ENCODE results near the gene RASGRF2.

Gene RASGRF2

GRCh38 chr5:81145329-81145935 lies 185.3 kb downstream of the RASGRF2 start:
- DNase-seq, result no peak

GRCh38 chr5:81146031-81146430 lies 185.9 kb downstream of the RASGRF2 start:
- no peak for DNase-seq

- DNase-seq, result no peak
These were observed 187.1 kb downstream of the RASGRF2 start for GRCh38 chr5:81147011-81147885.

GRCh38 chr5:81147886-81148571 lies 187.9 kb downstream of the RASGRF2 start:
- DNase-seq, result no peak

- DNase-seq, result no peak
These were observed 191.4 kb downstream of the RASGRF2 start for GRCh38 chr5:81151546-81151945.

- DNase-seq, result no peak
These were observed 194.6 kb downstream of the RASGRF2 start for GRCh38 chr5:81154725-81155124.

GRCh38 chr5:81156732-81157131 lies 196.6 kb downstream of the RASGRF2 start:
- DNase-seq, result no peak

- no peak for DNase-seq
These were observed 200.9 kb downstream of the RASGRF2 start for GRCh38 chr5:81161012-81161601.

GRCh38 chr5:81162501-81162900 lies 202.3 kb downstream of the RASGRF2 start:
- no peak for DNase-seq

- DNase-seq, result no peak
These were observed 203.5 kb downstream of the RASGRF2 start for GRCh38 chr5:81163651-81164050.

- DNase-seq, result no peak
These were observed 204.3 kb downstream of the RASGRF2 start for GRCh38 chr5:81164476-81164875.

- DNase-seq, result no peak
These were observed 204.8 kb downstream of the RASGRF2 start for GRCh38 chr5:81164936-81165335.

GRCh38 chr5:81165493-81166119 lies 205.4 kb downstream of the RASGRF2 start:
- peak; percentile 42 to 57 for DNase-seq

- DNase-seq, result no peak
These were observed 206.3 kb downstream of the RASGRF2 start for GRCh38 chr5:81166430-81166829.

- DNase-seq, result no peak
These were observed 206.9 kb downstream of the RASGRF2 start for GRCh38 chr5:81167078-81167477.

- no peak for DNase-seq
These were observed 207.4 kb downstream of the RASGRF2 start for GRCh38 chr5:81167544-81167943.

- no peak for DNase-seq
These were observed 209.8 kb downstream of the RASGRF2 start for GRCh38 chr5:81169924-81170323.

GRCh38 chr5:81171769-81172168 lies 211.6 kb downstream of the RASGRF2 start:
- DNase-seq, result no peak

GRCh38 chr5:81172710-81173109 lies 212.5 kb downstream of the RASGRF2 start:
- no peak for DNase-seq

GRCh38 chr5:81177061-81177460 lies 216.9 kb downstream of the RASGRF2 start:
- no peak for DNase-seq

- DNase-seq, result no peak
These were observed 219.8 kb downstream of the RASGRF2 start for GRCh38 chr5:81179959-81180358.

GRCh38 chr5:81180780-81181460 lies 220.8 kb downstream of the RASGRF2 start:
- no peak for DNase-seq
